ENCODE results near the gene MAOA. TPM values are rescaled to one million over a fixed set of nuclear protein-coding genes. Genes with fewer than 3 reads are reported as not detected.

MAOA gene
- total and polyA plus RNA-seq, 2 of the 13 experiments (the other 11 are each of a cell fraction or from before 2014, with no cell fraction given): 13.4 to 14.7 TPM

Other genes with a start within 250 kb of the MAOA start
- gene MAOB, start 226.2 kb downstream of the MAOA start, total RNA-seq (2016; rRNA removed; fragmentation: Illumina TruSeq; extraction: Trizol): 11.0 and 22.5 TPM in 2 replicates
- gene MAOB, start 226.2 kb downstream of the MAOA start, polyA plus RNA-seq (2011; rRNA removed): 12.8 and 19.0 TPM in 2 replicates